OCI-LY3 (cell line): Measurements from ENCODE around the gene MACF1.

Experiments used
- H2AFZ ChIP-seq: fragments of 200-600, 300-600 bp; shearing (Covaris generic); 2 replicates; pipeline ENCODE4 v1.6.0; 2014; ENCODE audit warnings: antibody characterized with exemption, low read depth, low read length
- H3K27ac ChIP-seq: fragments of 200-600, 300-600 bp; sonication (generic); 2 replicates; pipeline ENCODE4 v1.5.1; 2014; ENCODE audit warnings: mild to moderate bottlenecking, low read length, moderate library complexity, mixed read lengths
- H3K27me3 ChIP-seq: fragments of 200-600, 300-600 bp; sonication (generic); 2 replicates; pipeline ENCODE4 v1.6.1; 2014; ENCODE audit warnings: low read depth, low read length, mixed read lengths
- H3K36me3 ChIP-seq: fragments of 200-600, 300-600 bp; sonication (generic); replicated peaks from 2 replicates; pipeline ENCODE3; 2014; ENCODE audit warnings: low read depth, low read length, mixed read lengths
- H3K4me1 ChIP-seq: fragments of 300-600, 200-600 bp; sonication (generic); 2 replicates; pipeline ENCODE4 v1.6.1; 2014; ENCODE audit warnings: low read length, mixed read lengths
- H3K4me2 ChIP-seq: fragments of 200-600, 300-600 bp; sonication (generic); 2 replicates; pipeline ENCODE4 v1.6.1; 2014; ENCODE audit warnings: low read length, mixed read lengths
- H3K4me3 ChIP-seq: fragments of 300-600, 200-600 bp; sonication (generic); 2 replicates; pipeline ENCODE4 v1.5.1; 2014; ENCODE audit warnings: antibody characterized with exemption, mild to moderate bottlenecking, low read length, moderate library complexity
- H3K79me2 ChIP-seq: fragments of 300-600, 200-600 bp; shearing (Covaris generic); 2 replicates; pipeline ENCODE4 v1.6.1; 2014; ENCODE audit warnings: mild to moderate bottlenecking, low read length, mixed read lengths
- H3K9ac ChIP-seq: fragments of 300-600, 200-600 bp; shearing (Covaris generic); 2 replicates; pipeline ENCODE4 v1.6.0; 2014; ENCODE audit warnings: mild to moderate bottlenecking, low read length, moderate library complexity
- H3K9me3 ChIP-seq: fragments of 200-600, 300-600 bp; shearing (Covaris generic); 2 replicates; pipeline ENCODE4 v1.6.1; 2014; ENCODE audit warnings: low read length, mixed read lengths; ENCODE audit not compliant: insufficient read depth
- H4K20me1 ChIP-seq: fragments of 200-600, 300-600 bp; sonication (generic); 2 replicates; pipeline ENCODE4 v1.6.1; 2016; ENCODE audit warnings: low read length, mixed read lengths; ENCODE audit not compliant: insufficient read depth
- CTCF ChIP-seq: fragments of 200-600, 300-600 bp; sonication (generic); IDR thresholded peaks from 2 replicates; pipeline ENCODE4 v1.5.1; 2014; ENCODE audit warnings: antibody characterized with exemption, low read length, low read depth
- EZH2phosphoT487 ChIP-seq: fragments of 200-600 bp; shearing (Covaris generic); IDR thresholded peaks from 2 replicates; pipeline ENCODE4 v1.6.1; 2018; ENCODE audit warnings: antibody characterized with exemption, mixed run types, low read depth

MACF1 gene

DNA sequence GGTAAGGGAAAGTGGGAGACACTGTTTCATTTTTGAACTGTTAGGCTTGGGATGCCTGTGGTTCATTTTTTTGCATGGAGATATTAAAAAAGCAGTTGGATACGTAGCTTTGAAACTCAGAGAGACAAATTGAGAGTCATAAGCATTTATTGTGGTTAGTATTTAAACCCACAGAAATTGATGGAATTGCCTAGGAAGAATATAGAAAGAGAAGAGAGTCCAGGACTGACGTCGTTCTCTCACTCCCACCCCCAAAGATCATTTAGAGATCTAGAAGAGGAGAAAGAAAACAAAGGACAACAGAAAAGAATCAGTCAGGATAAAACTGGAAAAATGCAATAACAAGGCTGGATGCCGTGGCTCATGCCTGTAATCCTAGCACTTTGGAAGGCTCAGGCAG, 213.7 kb downstream of the MACF1 start:
- H3K27me3 ChIP-seq, result no peaks in the 10 kb centered on the region
- H3K27ac ChIP-seq, result no peak overlapping the region
- no peak overlapping the region for H3K4me3 ChIP-seq
- H3K9ac ChIP-seq, result no peak overlapping the region
- H3K79me2 ChIP-seq, result no peaks in the 10 kb centered on the region
- H3K9me3 ChIP-seq, result no peaks in the 10 kb centered on the region
- H4K20me1 ChIP-seq, result no peaks in the 10 kb centered on the region
- no peak for TF ChIP-seq CTCF
- TF ChIP-seq EZH2phosphoT487, result no peak
- H3K4me1 ChIP-seq, result peaks cover 5% of the 10 kb centered on the region; the same call in 1 of the 2 replicates
- H3K4me2 ChIP-seq, result no peak overlapping the region
- no peak overlapping the region for H2AFZ ChIP-seq
- peaks cover 7% of the 10 kb centered on the region for H3K36me3 ChIP-seq

- Histone ChIP-seq H3K4me3 (no peak overlapping the region), H2AFZ (no peak overlapping the region), H3K36me3 (peaks cover 7% of the 10 kb centered on the region), H3K27ac (no peak overlapping the region), H3K9me3 (no peaks in the 10 kb centered on the region), H3K27me3 (no peaks in the 10 kb centered on the region), H4K20me1 (no peaks in the 10 kb centered on the region), H3K9ac (no peak overlapping the region), H3K79me2 (no peaks in the 10 kb centered on the region), H3K4me1 (peaks cover 5% of the 10 kb centered on the region; the same call in 1 of the 2 replicates), H3K4me2 (no peak overlapping the region)
- TF ChIP-seq CTCF (no peak), EZH2phosphoT487 (no peak)
These were observed 216.0 kb downstream of the MACF1 start for GRCh38 chr1:39420493-39420892.

- Histone ChIP-seq H3K4me3 (no peak overlapping the region), H3K4me1 (peaks cover 5% of the 10 kb centered on the region; the same call in 1 of the 2 replicates), H3K9me3 (no peaks in the 10 kb centered on the region), H2AFZ (no peak overlapping the region), H3K9ac (no peak overlapping the region), H3K27ac (no peak overlapping the region), H3K79me2 (no peaks in the 10 kb centered on the region), H3K27me3 (no peaks in the 10 kb centered on the region), H4K20me1 (no peaks in the 10 kb centered on the region), H3K4me2 (no peak overlapping the region), H3K36me3 (peaks cover 7% of the 10 kb centered on the region)
- TF ChIP-seq CTCF (no peak), EZH2phosphoT487 (no peak)
These were observed 218.1 kb downstream of the MACF1 start for GRCh38 chr1:39422614-39423013.

DNA sequence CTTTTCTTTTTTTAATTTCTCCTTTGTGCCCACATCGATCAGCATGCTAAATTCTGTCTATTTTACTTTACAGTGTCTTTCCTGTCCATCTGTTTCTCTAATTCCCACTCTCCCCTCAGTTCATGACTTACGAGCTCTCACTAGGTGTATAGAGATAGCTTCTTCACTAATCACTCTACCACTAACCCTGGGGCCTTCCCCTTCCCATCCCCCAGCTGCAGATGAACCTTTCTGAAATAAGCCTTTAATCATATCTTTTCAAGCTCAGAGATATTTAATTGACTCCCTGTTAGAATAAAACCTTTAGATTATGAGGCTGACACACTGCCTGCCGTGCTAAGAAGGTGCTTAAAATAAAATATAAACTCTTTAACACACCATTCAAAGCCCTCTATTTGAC, 220.7 kb downstream of the MACF1 start:
- Histone ChIP-seq H3K36me3 (peaks cover 7% of the 10 kb centered on the region), H3K9ac (no peak overlapping the region), H3K27ac (no peak overlapping the region), H3K4me2 (no peak overlapping the region), H3K27me3 (no peaks in the 10 kb centered on the region), H3K4me3 (no peak overlapping the region), H3K4me1 (peaks cover 11% of the 10 kb centered on the region), H4K20me1 (no peaks in the 10 kb centered on the region), H3K79me2 (no peaks in the 10 kb centered on the region), H2AFZ (no peak overlapping the region), H3K9me3 (no peaks in the 10 kb centered on the region)
- TF ChIP-seq CTCF, result no peak
- no peak for TF ChIP-seq EZH2phosphoT487
